OCI-LY1 (cell line): ENCODE data around the gene C19orf85.

Experiments
- H2AFZ ChIP-seq: fragments of 200-600 bp; sonication (generic), shearing (Covaris generic); 2 replicates; pipeline ENCODE4 v1.6.0; 2014; ENCODE audit warnings: antibody characterized with exemption, mild to moderate bottlenecking, low read length
- H3F3A ChIP-seq: fragments of 200-600 bp; sonication (generic), shearing (Covaris generic); 2 replicates; pipeline ENCODE4 v1.6.0; 2014; ENCODE audit warnings: mild to moderate bottlenecking, antibody characterized with exemption, low read length, moderate library complexity; ENCODE audit not compliant: insufficient read depth
- H3K27ac ChIP-seq: fragments of 200-600 bp; sonication (generic); 2 replicates; pipeline ENCODE4 v1.5.1; 2014; ENCODE audit warnings: low read length, mixed run types, mild to moderate bottlenecking, low read depth; ENCODE audit not compliant: poor library complexity, severe bottlenecking
- H3K27me3 ChIP-seq: fragments of 200-600 bp; sonication (generic); 2 replicates; pipeline ENCODE4 v1.6.0; 2014; ENCODE audit warnings: antibody characterized with exemption, mild to moderate bottlenecking, low read length, moderate library complexity; ENCODE audit not compliant: insufficient read depth
- H3K36me3 ChIP-seq: fragments of 200-600 bp; sonication (generic); 2 replicates; pipeline ENCODE4 v1.6.1; 2014; ENCODE audit warnings: mild to moderate bottlenecking, antibody characterized with exemption, low read length, moderate library complexity, mixed read lengths; ENCODE audit not compliant: insufficient read depth
- H3K4me1 ChIP-seq: fragments of 200-600 bp; sonication (generic); 2 replicates; pipeline ENCODE4 v1.5.1; 2014; ENCODE audit warnings: mild to moderate bottlenecking, low read length, moderate library complexity; ENCODE audit not compliant: insufficient read depth, severe bottlenecking
- H3K4me2 ChIP-seq: fragments of 200-600 bp; sonication (generic), shearing (Covaris generic); 2 replicates; pipeline ENCODE4 v1.6.1; 2014; ENCODE audit warnings: low read length
- H3K4me3 ChIP-seq: fragments of 200-600 bp; sonication (generic); 2 replicates; pipeline ENCODE4 v1.5.1; 2014; ENCODE audit warnings: low read length, low read depth, mild to moderate bottlenecking, mixed read lengths; ENCODE audit not compliant: poor library complexity, severe bottlenecking
- H3K79me2 ChIP-seq: fragments of 200-600 bp; shearing (Covaris generic); 2 replicates; pipeline ENCODE4 v1.6.1; 2016; ENCODE audit warnings: mixed run types, low read length, mixed read lengths; ENCODE audit not compliant: insufficient read depth
- H3K9ac ChIP-seq: fragments of 200-600 bp; sonication (generic), shearing (Covaris generic); 2 replicates; pipeline ENCODE4 v1.6.1; 2014; ENCODE audit warnings: mild to moderate bottlenecking, low read length, mixed read lengths
- H3K9me2 ChIP-seq: fragments of 200-600 bp; sonication (generic), shearing (Covaris generic); 2 replicates; pipeline ENCODE4 v1.6.1; 2014; ENCODE audit warnings: low read depth, mild to moderate bottlenecking, low read length, mixed read lengths
- H3K9me3 ChIP-seq: fragments of 200-600 bp; shearing (Covaris generic); 2 replicates; pipeline ENCODE4 v1.6.1; 2014; ENCODE audit warnings: low read length, mixed read lengths
- H4K20me1 ChIP-seq: fragments of 200-600 bp; sonication (generic), shearing (Covaris generic); 2 replicates; pipeline ENCODE4 v1.6.0; 2016; ENCODE audit warnings: mild to moderate bottlenecking, low read length; ENCODE audit not compliant: insufficient read depth
- CTCF ChIP-seq: fragments of 200-600 bp; sonication (generic), shearing (Covaris generic); IDR thresholded peaks from 2 replicates; pipeline ENCODE4 v1.5.1; 2017; ENCODE audit warnings: mild to moderate bottlenecking, antibody characterized with exemption, low read length, moderate library complexity, mixed read lengths
- EZH2 ChIP-seq: fragments of 200-600 bp; sonication (generic), shearing (Covaris generic); IDR thresholded peaks from 2 replicates; pipeline ENCODE4 v1.8.0; 2017; ENCODE audit warnings: borderline replicate concordance, mixed run types, mild to moderate bottlenecking, antibody characterized with exemption, low read length, moderate library complexity, mixed read lengths

Gene C19orf85

GRCh38 chr19:55491546-55492360 lies 27.2 kb upstream of the C19orf85 start:
- Histone ChIP-seq H4K20me1 (no peaks in the 10 kb centered on the region), H3F3A (no peaks in the 10 kb centered on the region), H3K9me3 (no peaks in the 10 kb centered on the region), H3K9me2 (no peaks in the 10 kb centered on the region), H3K27ac (no peak overlapping the region), H3K27me3 (peaks cover 10% of the 10 kb centered on the region; the same call in 1 of the 2 replicates), H3K9ac (no peak overlapping the region), H3K79me2 (no peaks in the 10 kb centered on the region), H3K36me3 (no peaks in the 10 kb centered on the region), H2AFZ (no peak overlapping the region), H3K4me1 (no peaks in the 10 kb centered on the region), H3K4me3 (no peak overlapping the region), H3K4me2 (no peak overlapping the region)
- no peak for TF ChIP-seq EZH2
- no peak for TF ChIP-seq CTCF

- Histone ChIP-seq H3F3A (no peaks in the 10 kb centered on the region), H3K27me3 (peaks cover 10% of the 10 kb centered on the region; the same call in 1 of the 2 replicates), H3K9me3 (no peaks in the 10 kb centered on the region), H3K9ac (no peak overlapping the region), H4K20me1 (no peaks in the 10 kb centered on the region), H2AFZ (no peak overlapping the region), H3K27ac (no peak overlapping the region), H3K4me2 (no peak overlapping the region), H3K4me3 (no peak overlapping the region), H3K79me2 (no peaks in the 10 kb centered on the region), H3K4me1 (peaks cover 1% of the 10 kb centered on the region), H3K9me2 (no peaks in the 10 kb centered on the region), H3K36me3 (no peaks in the 10 kb centered on the region)
- no peak for TF ChIP-seq EZH2
- no peak for TF ChIP-seq CTCF
Observed at GRCh38 chr19:55490478-55491432, 26.2 kb upstream of the C19orf85 start.

GRCh38 chr19:55489711-55490477 lies 25.3 kb upstream of the C19orf85 start:
- Histone ChIP-seq H3K27ac (no peak overlapping the region), H4K20me1 (no peaks in the 10 kb centered on the region), H3K4me1 (peaks cover 8% of the 10 kb centered on the region), H3K9me3 (no peaks in the 10 kb centered on the region), H3K79me2 (no peaks in the 10 kb centered on the region), H3K4me2 (no peak overlapping the region), H3K9me2 (no peaks in the 10 kb centered on the region), H3K9ac (no peak overlapping the region), H3F3A (no peaks in the 10 kb centered on the region), H2AFZ (no peak overlapping the region), H3K4me3 (no peak overlapping the region), H3K36me3 (no peaks in the 10 kb centered on the region), H3K27me3 (peaks cover 10% of the 10 kb centered on the region; the same call in 1 of the 2 replicates)
- no peak for TF ChIP-seq EZH2
- TF ChIP-seq CTCF, result no peak
